ENCODE data around the gene CLUH.

DNA sequence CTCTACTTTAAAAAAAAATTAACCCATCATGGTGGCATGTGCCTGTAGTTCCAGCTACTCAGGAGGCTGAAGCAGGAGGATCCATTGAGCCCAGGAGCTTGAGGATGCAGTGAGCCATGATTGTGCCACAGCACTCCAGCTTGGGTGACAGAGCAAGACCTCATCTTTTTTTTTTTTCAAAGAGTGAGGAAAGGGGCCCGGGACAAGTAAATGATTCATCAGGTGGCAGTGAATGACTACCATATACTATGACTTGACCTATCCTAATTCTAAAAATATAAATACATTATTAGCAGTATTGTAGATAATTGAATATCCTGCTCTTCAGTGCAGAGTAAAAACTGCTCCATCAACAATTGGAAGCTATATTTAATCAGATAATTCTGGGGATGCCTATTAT, 55.3 kb downstream of the CLUH start:
- TF ChIP-seq, protein P1, sequence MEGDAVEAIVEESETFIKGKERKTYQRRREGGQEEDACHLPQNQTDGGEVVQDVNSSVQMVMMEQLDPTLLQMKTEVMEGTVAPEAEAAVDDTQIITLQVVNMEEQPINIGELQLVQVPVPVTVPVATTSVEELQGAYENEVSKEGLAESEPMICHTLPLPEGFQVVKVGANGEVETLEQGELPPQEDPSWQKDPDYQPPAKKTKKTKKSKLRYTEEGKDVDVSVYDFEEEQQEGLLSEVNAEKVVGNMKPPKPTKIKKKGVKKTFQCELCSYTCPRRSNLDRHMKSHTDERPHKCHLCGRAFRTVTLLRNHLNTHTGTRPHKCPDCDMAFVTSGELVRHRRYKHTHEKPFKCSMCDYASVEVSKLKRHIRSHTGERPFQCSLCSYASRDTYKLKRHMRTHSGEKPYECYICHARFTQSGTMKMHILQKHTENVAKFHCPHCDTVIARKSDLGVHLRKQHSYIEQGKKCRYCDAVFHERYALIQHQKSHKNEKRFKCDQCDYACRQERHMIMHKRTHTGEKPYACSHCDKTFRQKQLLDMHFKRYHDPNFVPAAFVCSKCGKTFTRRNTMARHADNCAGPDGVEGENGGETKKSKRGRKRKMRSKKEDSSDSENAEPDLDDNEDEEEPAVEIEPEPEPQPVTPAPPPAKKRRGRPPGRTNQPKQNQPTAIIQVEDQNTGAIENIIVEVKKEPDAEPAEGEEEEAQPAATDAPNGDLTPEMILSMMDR (IDR thresholded peaks at IDR 0.05): no peak
- TF ChIP-seq EZH2 (IDR thresholded peaks at IDR 0.05): no peak
- no peak for TF ChIP-seq EZH2phosphoT487 (IDR thresholded peaks at IDR 0.05)

Data from neural progenitor cell (in vitro differentiated cells).